Thoracic aorta (tissue), 2 donors: ENCODE results near the gene G3BP2. TPM values are rescaled to one million over a fixed set of nuclear protein-coding genes. Genes with fewer than 3 reads are reported as not detected.

ENCODE experiments used
- ATAC-seq: fragments of 150-250 bp; one replicate; pipeline ENCODE4 v1.8.0; 2017; ENCODE audit warnings: low read depth; ENCODE audit not compliant: insufficient number of reproducible peaks, low FRiP score
- DNase-seq: peaks from one replicate; pipeline ENCODE4 v3.0.0-alpha.2; 2020; ENCODE audit warnings: low spot score
- H3K27ac ChIP-seq, 2 donors: fragments of 200-600 bp; sonication (generic); 1 replicate in 1 of 2; 2 replicates in 1 of 2; pipeline ENCODE4 v1.5.1; 2016; ENCODE audit warnings: mild to moderate bottlenecking in 2 of 2, moderate library complexity in 2 of 2
- H3K27me3 ChIP-seq: fragments of 200-600 bp; sonication (generic); replicated peaks from 2 replicates; pipeline ENCODE4 v1.6.0; 2016; ENCODE audit warnings: mild to moderate bottlenecking; ENCODE audit not compliant: insufficient read depth
- H3K36me3 ChIP-seq: fragments of 200-600 bp; sonication (generic); one replicate; pipeline ENCODE4 v1.5.1; 2016
- H3K4me1 ChIP-seq, 2 donors: fragments of 200-600 bp; sonication (generic); 1 replicate in 1 of 2; 2 replicates in 1 of 2; pipeline versions ENCODE4 v1.5.1 to v1.6.0; 2016; ENCODE audit warnings: low read depth in 2 of 2, mild to moderate bottlenecking in 1 of 2; ENCODE audit not compliant: control insufficient read depth in 1 of 2
- H3K4me3 ChIP-seq: fragments of 200-600 bp; sonication (generic); 2 replicates; pipeline ENCODE4 v1.5.1; 2016; ENCODE audit warnings: mild to moderate bottlenecking
- H3K9me3 ChIP-seq: fragments of 200-600 bp; sonication (generic); 2 replicates; pipeline ENCODE4 v1.5.1; 2016
- total RNA-seq, 2 donors: library from RNA; depleted of rRNA; stranded (reverse); fragments of >200 nt; gene quantifications; one replicate each; pipeline versions ENCODE4 v1.1.0 to v1.2.3, GENCODE V29; 2016
- TF ChIP-seq, protein P1 (sequence below): fragments of 200-600 bp; sonication (generic); IDR thresholded peaks from one replicate; pipeline ENCODE4 v1.5.1; 2019; ENCODE audit warnings: antibody characterized with exemption

The G3BP2 gene
- total RNA-seq, 2 donors from 2014 or later, result 71.9 to 126 TPM

- H3K27ac ChIP-seq, result no peak overlapping the region
- DNase-seq, result no peak
- H3K27me3 ChIP-seq, result no peaks in the 10 kb centered on the region
- H3K4me3 ChIP-seq, result no peak overlapping the region
- H3K9me3 ChIP-seq, result no peaks in the 10 kb centered on the region
- TF ChIP-seq, protein P1, sequence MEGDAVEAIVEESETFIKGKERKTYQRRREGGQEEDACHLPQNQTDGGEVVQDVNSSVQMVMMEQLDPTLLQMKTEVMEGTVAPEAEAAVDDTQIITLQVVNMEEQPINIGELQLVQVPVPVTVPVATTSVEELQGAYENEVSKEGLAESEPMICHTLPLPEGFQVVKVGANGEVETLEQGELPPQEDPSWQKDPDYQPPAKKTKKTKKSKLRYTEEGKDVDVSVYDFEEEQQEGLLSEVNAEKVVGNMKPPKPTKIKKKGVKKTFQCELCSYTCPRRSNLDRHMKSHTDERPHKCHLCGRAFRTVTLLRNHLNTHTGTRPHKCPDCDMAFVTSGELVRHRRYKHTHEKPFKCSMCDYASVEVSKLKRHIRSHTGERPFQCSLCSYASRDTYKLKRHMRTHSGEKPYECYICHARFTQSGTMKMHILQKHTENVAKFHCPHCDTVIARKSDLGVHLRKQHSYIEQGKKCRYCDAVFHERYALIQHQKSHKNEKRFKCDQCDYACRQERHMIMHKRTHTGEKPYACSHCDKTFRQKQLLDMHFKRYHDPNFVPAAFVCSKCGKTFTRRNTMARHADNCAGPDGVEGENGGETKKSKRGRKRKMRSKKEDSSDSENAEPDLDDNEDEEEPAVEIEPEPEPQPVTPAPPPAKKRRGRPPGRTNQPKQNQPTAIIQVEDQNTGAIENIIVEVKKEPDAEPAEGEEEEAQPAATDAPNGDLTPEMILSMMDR, result no peak
- H3K4me1 ChIP-seq, result no peaks in the 10 kb centered on the region
- ATAC-seq, result no peak
- peaks cover under 1% of the 10 kb centered on the region for H3K36me3 ChIP-seq
Measured at GRCh38 chr4:75639124-75639695, 34.0 kb downstream of the G3BP2 start.

GRCh38 chr4:75637827-75638226, 35.4 kb downstream of the G3BP2 start:
- ATAC-seq, result no peak
- TF ChIP-seq, protein P1, result no peak
- H3K9me3 ChIP-seq, result no peaks in the 10 kb centered on the region
- H3K36me3 ChIP-seq, result no peaks in the 10 kb centered on the region
- H3K4me1 ChIP-seq, result no peaks in the 10 kb centered on the region
- no peak for DNase-seq
- no peaks in the 10 kb centered on the region for H3K27me3 ChIP-seq
- no peak overlapping the region for H3K4me3 ChIP-seq
- H3K27ac ChIP-seq, result no peak overlapping the region

GRCh38 chr4:75637176-75637575, 36.0 kb downstream of the G3BP2 start:
- Histone ChIP-seq H3K4me3 (no peak overlapping the region), H3K27ac (no peak overlapping the region), H3K4me1 (no peaks in the 10 kb centered on the region), H3K9me3 (no peaks in the 10 kb centered on the region), H3K36me3 (no peaks in the 10 kb centered on the region), H3K27me3 (no peaks in the 10 kb centered on the region)
- ATAC-seq, result no peak
- TF ChIP-seq, protein P1, result no peak
- no peak for DNase-seq

- ATAC-seq, result no peak
- no peaks in the 10 kb centered on the region for H3K9me3 ChIP-seq
- DNase-seq, result no peak
- no peaks in the 10 kb centered on the region for H3K36me3 ChIP-seq
- no peak overlapping the region for H3K27ac ChIP-seq
- H3K4me1 ChIP-seq, result no peaks in the 10 kb centered on the region
- H3K27me3 ChIP-seq, result no peaks in the 10 kb centered on the region
- H3K4me3 ChIP-seq, result no peak overlapping the region
- TF ChIP-seq, protein P1, result no peak
Measured at GRCh38 chr4:75634951-75635350, 38.3 kb downstream of the G3BP2 start.

GRCh38 chr4:75634281-75634680, 38.9 kb downstream of the G3BP2 start:
- Histone ChIP-seq H3K4me1 (peaks cover 0 to 2% of the 10 kb centered on the region in 2 donors), H3K9me3 (no peaks in the 10 kb centered on the region), H3K27me3 (no peaks in the 10 kb centered on the region), H3K4me3 (no peak overlapping the region), H3K27ac (no peak overlapping the region), H3K36me3 (no peaks in the 10 kb centered on the region)
- no peak for DNase-seq
- no peak for ATAC-seq
- TF ChIP-seq, protein P1, result no peak
